OCI-LY1 (cell line): ENCODE measurements around the gene JMJD4.

Experiments
- H2AFZ ChIP-seq: fragments of 200-600 bp; sonication (generic), shearing (Covaris generic); 2 replicates; pipeline ENCODE4 v1.6.0; 2014; ENCODE audit warnings: antibody characterized with exemption, mild to moderate bottlenecking, low read length
- H3F3A ChIP-seq: fragments of 200-600 bp; sonication (generic), shearing (Covaris generic); 2 replicates; pipeline ENCODE4 v1.6.0; 2014; ENCODE audit warnings: mild to moderate bottlenecking, antibody characterized with exemption, low read length, moderate library complexity; ENCODE audit not compliant: insufficient read depth
- H3K27ac ChIP-seq: fragments of 200-600 bp; sonication (generic); 2 replicates; pipeline ENCODE4 v1.5.1; 2014; ENCODE audit warnings: low read length, mixed run types, mild to moderate bottlenecking, low read depth; ENCODE audit not compliant: poor library complexity, severe bottlenecking
- H3K27me3 ChIP-seq: fragments of 200-600 bp; sonication (generic); 2 replicates; pipeline ENCODE4 v1.6.0; 2014; ENCODE audit warnings: antibody characterized with exemption, mild to moderate bottlenecking, low read length, moderate library complexity; ENCODE audit not compliant: insufficient read depth
- H3K36me3 ChIP-seq: fragments of 200-600 bp; sonication (generic); 2 replicates; pipeline ENCODE4 v1.6.1; 2014; ENCODE audit warnings: mild to moderate bottlenecking, antibody characterized with exemption, low read length, moderate library complexity, mixed read lengths; ENCODE audit not compliant: insufficient read depth
- H3K4me1 ChIP-seq: fragments of 200-600 bp; sonication (generic); 2 replicates; pipeline ENCODE4 v1.5.1; 2014; ENCODE audit warnings: mild to moderate bottlenecking, low read length, moderate library complexity; ENCODE audit not compliant: insufficient read depth, severe bottlenecking
- H3K4me2 ChIP-seq: fragments of 200-600 bp; sonication (generic), shearing (Covaris generic); 2 replicates; pipeline ENCODE4 v1.6.1; 2014; ENCODE audit warnings: low read length
- H3K4me3 ChIP-seq: fragments of 200-600 bp; sonication (generic); 2 replicates; pipeline ENCODE4 v1.5.1; 2014; ENCODE audit warnings: low read length, low read depth, mild to moderate bottlenecking, mixed read lengths; ENCODE audit not compliant: poor library complexity, severe bottlenecking
- H3K79me2 ChIP-seq: fragments of 200-600 bp; shearing (Covaris generic); 2 replicates; pipeline ENCODE4 v1.6.1; 2016; ENCODE audit warnings: mixed run types, low read length, mixed read lengths; ENCODE audit not compliant: insufficient read depth
- H3K9ac ChIP-seq: fragments of 200-600 bp; sonication (generic), shearing (Covaris generic); 2 replicates; pipeline ENCODE4 v1.6.1; 2014; ENCODE audit warnings: mild to moderate bottlenecking, low read length, mixed read lengths
- H3K9me2 ChIP-seq: fragments of 200-600 bp; sonication (generic), shearing (Covaris generic); 2 replicates; pipeline ENCODE4 v1.6.1; 2014; ENCODE audit warnings: low read depth, mild to moderate bottlenecking, low read length, mixed read lengths
- H3K9me3 ChIP-seq: fragments of 200-600 bp; shearing (Covaris generic); 2 replicates; pipeline ENCODE4 v1.6.1; 2014; ENCODE audit warnings: low read length, mixed read lengths
- H4K20me1 ChIP-seq: fragments of 200-600 bp; sonication (generic), shearing (Covaris generic); 2 replicates; pipeline ENCODE4 v1.6.0; 2016; ENCODE audit warnings: mild to moderate bottlenecking, low read length; ENCODE audit not compliant: insufficient read depth
- EZH2 ChIP-seq: fragments of 200-600 bp; sonication (generic), shearing (Covaris generic); IDR thresholded peaks from 2 replicates; pipeline ENCODE4 v1.8.0; 2017; ENCODE audit warnings: borderline replicate concordance, mixed run types, mild to moderate bottlenecking, antibody characterized with exemption, low read length, moderate library complexity, mixed read lengths
- TF ChIP-seq, protein P1 (sequence below): fragments of 200-600 bp; sonication (generic), shearing (Covaris generic); IDR thresholded peaks from 2 replicates; pipeline ENCODE4 v1.5.1; 2017; ENCODE audit warnings: mild to moderate bottlenecking, antibody characterized with exemption, low read length, moderate library complexity, mixed read lengths

The JMJD4 gene

GRCh38 chr1:227734856-227735538 is at the start of gene JMJD4, which contains the start of gene SNAP47:
TSS of gene JMJD4 (minus strand) at chr1:227735302. CDS start at chr1:227735273, 29 bp downstream.
TSS of gene SNAP47 (plus strand) at chr1:227735435. CDS start at chr1:227747737, 12,302 bp downstream.
- TF ChIP-seq, protein P1, sequence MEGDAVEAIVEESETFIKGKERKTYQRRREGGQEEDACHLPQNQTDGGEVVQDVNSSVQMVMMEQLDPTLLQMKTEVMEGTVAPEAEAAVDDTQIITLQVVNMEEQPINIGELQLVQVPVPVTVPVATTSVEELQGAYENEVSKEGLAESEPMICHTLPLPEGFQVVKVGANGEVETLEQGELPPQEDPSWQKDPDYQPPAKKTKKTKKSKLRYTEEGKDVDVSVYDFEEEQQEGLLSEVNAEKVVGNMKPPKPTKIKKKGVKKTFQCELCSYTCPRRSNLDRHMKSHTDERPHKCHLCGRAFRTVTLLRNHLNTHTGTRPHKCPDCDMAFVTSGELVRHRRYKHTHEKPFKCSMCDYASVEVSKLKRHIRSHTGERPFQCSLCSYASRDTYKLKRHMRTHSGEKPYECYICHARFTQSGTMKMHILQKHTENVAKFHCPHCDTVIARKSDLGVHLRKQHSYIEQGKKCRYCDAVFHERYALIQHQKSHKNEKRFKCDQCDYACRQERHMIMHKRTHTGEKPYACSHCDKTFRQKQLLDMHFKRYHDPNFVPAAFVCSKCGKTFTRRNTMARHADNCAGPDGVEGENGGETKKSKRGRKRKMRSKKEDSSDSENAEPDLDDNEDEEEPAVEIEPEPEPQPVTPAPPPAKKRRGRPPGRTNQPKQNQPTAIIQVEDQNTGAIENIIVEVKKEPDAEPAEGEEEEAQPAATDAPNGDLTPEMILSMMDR, result no peak
- no peak for TF ChIP-seq EZH2
- Histone ChIP-seq H3K9ac (peak within 1 kb of the TSS; percentile 98), H3K4me3 (peak within 1 kb of the TSS; percentile 96), H2AFZ (no peak within 1 kb of the TSS), H3K4me2 (peak within 1 kb of the TSS; percentile 96), H4K20me1 (no peaks in the 10 kb centered on the region), H3K9me2 (no peaks in the 10 kb centered on the region), H3F3A (no peaks in the 10 kb centered on the region), H3K27ac (no peak within 1 kb of the TSS), H3K79me2 (peaks cover 21% of the 10 kb centered on the region), H3K27me3 (no peaks in the 10 kb centered on the region), H3K4me1 (peaks cover 52% of the 10 kb centered on the region), H3K36me3 (peaks cover 30% of the 10 kb centered on the region; the same call in 1 of the 2 replicates), H3K9me3 (no peaks in the 10 kb centered on the region)

DNA sequence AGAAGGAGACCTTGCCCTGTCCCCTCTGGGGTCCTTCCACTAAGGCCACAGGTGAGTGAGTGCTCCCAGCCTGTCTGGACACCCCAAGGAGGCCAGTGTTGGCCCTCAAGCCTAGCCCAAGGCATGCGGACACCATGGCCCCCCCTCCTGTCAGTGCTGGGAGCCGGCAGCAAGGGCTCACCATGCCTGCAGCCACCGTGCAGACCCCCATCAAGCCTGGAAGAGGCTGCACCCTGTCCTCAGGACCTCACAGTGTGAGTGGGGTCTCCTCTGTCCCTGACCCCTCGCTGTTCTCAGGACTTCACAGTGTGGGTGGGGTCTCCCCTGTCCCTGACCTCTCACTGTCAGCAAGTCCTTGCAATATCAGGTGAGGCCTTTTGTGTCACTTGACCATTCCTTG is 47.1 kb upstream of the JMJD4 start:
- no peak overlapping the region for H3K4me3 ChIP-seq
- H3K9ac ChIP-seq, result no peak overlapping the region
- peaks cover 5% of the 10 kb centered on the region for H3K4me1 ChIP-seq
- H3F3A ChIP-seq, result 0 out of 2 replicates have a peak, but pooled peaks cover 3% of the 10 kb centered on the region
- H3K4me2 ChIP-seq, result no peak overlapping the region
- H2AFZ ChIP-seq, result no peak overlapping the region
- H3K27ac ChIP-seq, result no peak overlapping the region
- H3K9me3 ChIP-seq, result no peaks in the 10 kb centered on the region
- H3K27me3 ChIP-seq, result 0 out of 2 replicates have a peak, but pooled peaks cover 7% of the 10 kb centered on the region
- TF ChIP-seq EZH2, result no peak
- TF ChIP-seq, protein P1, result no peak
- H3K9me2 ChIP-seq, result no peaks in the 10 kb centered on the region
- H3K36me3 ChIP-seq, result no peaks in the 10 kb centered on the region
- no peaks in the 10 kb centered on the region for H3K79me2 ChIP-seq
- no peaks in the 10 kb centered on the region for H4K20me1 ChIP-seq

GRCh38 chr1:227781314-227781930 is 46.3 kb upstream of the JMJD4 start:
- H3K9me2 ChIP-seq, result no peaks in the 10 kb centered on the region
- no peak overlapping the region for H3K9ac ChIP-seq
- H3K36me3 ChIP-seq, result 0 out of 2 replicates have a peak, but pooled peaks cover 3% of the 10 kb centered on the region
- no peaks in the 10 kb centered on the region for H3K9me3 ChIP-seq
- peaks cover 4% of the 10 kb centered on the region for H3K4me1 ChIP-seq
- no peak overlapping the region for H3K27ac ChIP-seq
- H2AFZ ChIP-seq, result no peak overlapping the region
- H3K27me3 ChIP-seq, result no peaks in the 10 kb centered on the region
- H3F3A ChIP-seq, result 0 out of 2 replicates have a peak, but pooled peaks cover 3% of the 10 kb centered on the region
- H3K4me2 ChIP-seq, result no peak overlapping the region
- no peaks in the 10 kb centered on the region for H3K79me2 ChIP-seq
- TF ChIP-seq EZH2, result no peak
- TF ChIP-seq, protein P1, result no peak
- no peaks in the 10 kb centered on the region for H4K20me1 ChIP-seq
- H3K4me3 ChIP-seq, result no peak overlapping the region
